Stimulated activated CD4-positive, alpha-beta T cell treated with anti-CD3 and anti-CD28 coated beads, Interleukin-1b, Interleukin-23, amount 100 ng/mL, for 24 hours (primary cell): ENCODE measurements around the gene LIMS2.

Source experiments
- DNase-seq, 4 experiments: peaks; one replicate each; pipeline ENCODE4 v3.0.0-alpha.2; 2020; ENCODE audit warnings: low read depth in 4 of 4, low spot score in 1 of 4

The LIMS2 gene

DNA sequence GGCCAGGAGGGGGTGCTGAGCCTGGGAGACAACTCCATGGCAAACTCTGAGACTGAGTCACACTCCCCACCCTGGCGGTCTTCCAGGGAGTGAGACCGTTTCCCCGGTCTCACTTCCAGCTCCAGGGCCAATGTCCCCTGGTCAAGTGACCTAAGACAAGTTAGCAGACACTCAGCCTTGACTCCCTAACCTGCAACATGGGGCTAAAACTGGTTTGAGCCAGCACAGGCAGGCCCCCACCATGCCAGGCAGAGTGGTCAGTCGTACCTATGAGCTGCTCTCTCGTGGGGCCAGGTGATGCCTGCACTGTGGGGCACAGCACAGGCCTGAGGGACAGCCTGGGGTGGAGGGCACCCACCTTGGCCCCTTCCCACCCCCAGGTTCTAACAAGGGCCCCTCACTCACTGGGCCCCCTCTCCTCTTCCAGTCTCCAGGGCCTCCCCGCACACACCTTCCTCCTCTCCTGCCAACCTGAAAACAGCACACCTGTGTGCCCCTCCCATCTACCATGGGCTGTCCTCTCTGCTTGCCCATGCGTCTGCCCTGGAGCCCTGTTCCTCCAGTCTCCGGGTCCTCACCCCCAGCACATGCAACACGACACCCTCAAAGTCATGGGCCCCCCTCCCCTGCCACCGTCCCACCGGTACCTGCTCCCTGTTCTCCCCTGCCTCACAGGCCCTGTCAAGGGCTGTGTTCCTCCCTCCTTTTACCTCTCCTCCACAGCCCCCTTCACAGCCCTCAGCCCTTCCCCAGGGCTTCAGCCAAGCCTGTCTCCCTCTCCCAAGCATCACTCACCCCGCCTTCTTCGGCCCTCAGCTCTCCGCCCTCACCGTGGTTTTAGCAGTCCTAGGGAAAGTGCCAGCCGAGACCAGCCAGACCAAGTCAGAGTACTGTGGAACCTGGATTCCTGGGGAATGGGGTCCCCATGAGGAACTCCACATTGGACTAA is 27.8 kb downstream of the LIMS2 start:
- no peak for DNase-seq

DNA sequence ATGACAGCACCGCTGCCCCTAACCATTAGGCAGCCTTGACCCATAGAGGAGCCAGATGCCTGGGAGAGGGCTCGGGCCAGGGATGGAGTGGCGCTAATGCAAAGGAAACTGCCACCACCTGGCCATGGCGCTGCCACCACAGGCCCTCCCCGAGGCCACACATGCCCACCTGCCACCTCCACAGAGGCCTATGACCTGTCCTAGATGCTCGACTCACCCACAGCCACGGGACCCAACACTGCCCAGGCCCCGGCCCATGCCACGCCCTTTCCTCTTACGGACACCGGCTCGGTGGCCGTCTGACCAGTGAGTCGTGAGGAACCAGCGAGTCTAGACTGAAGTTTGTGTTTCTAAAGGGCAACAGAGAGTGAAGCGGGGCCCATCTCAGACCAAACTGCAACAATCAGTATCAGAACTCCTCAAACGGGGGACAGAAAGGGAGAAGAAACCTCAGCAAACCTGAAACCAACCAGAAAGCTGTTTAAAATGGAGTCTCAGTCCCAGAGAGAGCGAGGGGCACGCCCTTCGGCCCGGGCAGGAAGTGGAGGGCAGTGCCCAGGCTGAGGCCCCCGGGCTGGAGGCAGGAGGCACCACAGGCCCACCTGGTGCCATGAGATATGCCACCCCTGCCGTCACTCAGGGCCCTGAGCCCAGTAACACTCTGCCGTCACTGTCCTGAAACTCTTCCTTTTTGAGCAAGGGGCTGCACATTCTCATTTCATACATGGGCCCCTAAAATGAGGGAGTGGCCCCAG is 28.7 kb downstream of the LIMS2 start:
- DNase-seq: no peak

DNA sequence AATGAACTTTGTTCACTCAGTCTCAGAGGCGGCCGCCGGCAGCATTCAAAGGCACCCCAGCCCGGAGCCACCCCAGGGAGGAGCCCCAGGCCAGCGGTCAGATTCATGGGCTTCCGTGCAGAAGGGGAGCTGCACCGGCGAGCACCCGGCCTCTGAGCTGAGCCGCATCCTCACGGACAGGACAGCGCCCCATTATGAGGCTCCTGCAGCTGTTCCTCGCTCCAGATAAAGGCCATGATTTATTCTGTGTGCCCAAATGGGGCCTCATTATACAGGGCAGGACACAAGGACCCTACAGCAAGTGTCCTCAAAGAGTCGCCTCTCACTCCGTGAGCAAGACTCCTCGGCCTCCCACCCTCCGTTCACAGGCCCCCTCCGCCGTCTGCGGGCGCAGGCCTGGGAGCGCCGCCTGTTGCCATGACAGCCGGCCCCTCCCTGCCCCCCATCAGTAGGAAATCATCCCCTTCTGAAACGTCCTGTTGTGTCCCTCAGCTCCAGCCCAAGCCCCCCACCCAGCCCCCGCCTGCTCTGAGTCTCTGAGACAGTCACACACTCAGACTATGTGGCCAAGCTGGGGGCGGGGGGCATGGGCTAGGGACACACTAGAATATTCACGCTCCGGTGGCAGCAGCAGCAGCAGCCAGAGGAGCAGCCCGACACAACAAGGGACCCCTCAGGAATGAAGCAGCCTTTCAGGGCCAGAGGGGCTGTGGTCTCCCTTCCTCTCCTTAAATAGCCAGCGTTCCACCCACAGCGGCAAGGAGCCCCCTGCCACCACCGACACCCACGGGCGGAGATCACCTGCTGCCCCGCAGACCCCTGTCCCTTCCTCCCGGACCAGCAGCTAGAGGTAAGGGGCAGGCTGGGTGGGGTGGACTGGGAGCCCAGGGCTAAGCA is 29.7 kb downstream of the LIMS2 start, which contains the start of gene GPR17:
Gene GPR17, plus strand, starts transcription at position 759 of the 897 bp plus-strand sequence. CDS start 4,583 bp downstream, outside the sequence.
- DNase-seq: no peak

DNA sequence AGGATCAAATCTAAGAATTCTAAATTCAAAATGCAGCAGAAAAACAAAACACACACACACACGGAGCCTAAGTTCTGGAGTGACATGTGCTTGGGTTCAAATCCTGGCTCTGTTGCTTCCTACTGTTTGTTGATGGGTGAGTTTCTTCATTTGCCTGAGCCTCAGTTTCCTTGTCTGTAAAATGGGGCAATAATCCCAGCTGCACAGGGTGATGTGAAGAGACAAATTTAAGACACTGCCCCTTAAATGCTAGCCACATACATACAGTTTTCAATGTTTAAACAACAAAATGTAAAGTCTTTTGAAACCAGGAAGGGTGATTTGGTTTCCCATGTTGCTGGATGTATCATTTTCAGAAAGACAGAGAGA is 30.3 kb downstream of the LIMS2 start:
- no peak for DNase-seq

DNA sequence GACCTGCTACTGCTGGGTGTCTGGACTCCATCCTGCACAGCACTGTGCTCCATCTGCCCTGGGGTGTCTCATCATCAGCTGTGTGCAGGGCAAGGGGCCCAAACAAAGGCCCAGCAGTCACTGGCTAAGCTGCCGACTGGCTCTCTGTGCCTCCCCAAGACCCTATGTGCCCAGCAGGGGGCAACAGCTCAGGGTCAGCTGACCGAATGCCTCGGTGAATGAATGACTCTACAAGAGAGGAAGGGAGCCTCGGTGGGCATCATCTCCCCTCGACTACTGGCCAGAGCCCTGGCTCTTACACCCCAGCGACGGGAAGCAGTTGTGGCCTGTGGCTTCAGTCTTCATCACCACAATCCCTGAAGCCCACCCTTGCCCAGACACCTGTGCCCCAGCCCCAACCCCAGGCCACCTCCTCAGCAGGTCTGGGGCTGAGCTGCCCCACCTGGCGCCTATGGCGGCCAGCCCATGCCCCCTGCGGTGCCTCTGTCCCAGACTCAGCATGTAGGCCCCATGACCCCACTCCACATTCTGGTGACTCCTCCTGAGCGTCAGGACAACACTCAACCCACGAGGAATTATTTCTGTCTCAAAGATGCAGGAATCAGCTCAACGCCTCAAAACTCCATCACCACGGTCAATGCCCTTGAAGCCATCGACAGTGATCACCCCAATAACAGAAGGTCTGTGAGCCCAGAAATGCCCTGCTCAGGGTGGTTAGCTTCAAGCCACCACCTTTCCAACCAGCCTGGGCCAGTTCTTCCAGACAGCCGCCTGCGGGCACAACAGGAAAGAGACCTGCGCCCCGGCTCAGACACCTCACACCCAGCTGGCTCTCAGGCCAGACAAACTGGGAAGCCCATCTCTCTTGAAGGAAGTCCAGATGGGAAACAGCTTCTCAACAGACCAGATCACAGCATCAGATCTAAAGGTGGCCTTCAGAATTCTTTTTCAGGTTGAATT is 31.0 kb downstream of the LIMS2 start:
- no peak for DNase-seq

DNA sequence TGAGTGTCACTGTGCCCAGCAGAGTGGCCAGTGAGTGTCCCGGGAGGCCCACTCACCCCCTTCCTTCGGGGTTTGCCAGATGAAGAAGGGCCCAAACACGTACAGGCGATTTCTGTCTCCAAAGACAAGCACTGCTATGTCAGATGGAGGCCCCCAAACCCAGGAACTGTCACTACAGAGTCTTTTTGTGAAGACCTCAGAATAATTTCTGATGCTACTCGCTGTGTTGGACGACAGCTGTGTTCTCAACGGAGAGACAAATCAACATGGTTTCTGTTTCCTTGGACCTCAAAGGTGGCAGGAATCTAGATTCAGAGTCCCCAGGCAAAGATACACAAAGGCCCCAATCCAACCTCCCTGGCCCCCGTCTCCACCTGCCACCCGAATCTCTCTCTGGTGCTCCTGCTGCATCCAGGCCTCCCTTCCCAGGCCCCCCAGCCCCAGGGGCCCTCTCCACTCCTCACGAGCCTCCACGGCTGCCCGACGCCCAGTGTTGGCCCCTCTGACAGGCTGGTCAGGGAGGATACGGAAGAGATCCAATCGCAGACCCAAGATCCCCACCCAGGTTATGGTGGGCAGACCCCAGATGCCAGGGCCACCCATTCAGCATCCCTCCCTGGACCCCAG is 31.8 kb downstream of the LIMS2 start:
- DNase-seq: no peak

DNA sequence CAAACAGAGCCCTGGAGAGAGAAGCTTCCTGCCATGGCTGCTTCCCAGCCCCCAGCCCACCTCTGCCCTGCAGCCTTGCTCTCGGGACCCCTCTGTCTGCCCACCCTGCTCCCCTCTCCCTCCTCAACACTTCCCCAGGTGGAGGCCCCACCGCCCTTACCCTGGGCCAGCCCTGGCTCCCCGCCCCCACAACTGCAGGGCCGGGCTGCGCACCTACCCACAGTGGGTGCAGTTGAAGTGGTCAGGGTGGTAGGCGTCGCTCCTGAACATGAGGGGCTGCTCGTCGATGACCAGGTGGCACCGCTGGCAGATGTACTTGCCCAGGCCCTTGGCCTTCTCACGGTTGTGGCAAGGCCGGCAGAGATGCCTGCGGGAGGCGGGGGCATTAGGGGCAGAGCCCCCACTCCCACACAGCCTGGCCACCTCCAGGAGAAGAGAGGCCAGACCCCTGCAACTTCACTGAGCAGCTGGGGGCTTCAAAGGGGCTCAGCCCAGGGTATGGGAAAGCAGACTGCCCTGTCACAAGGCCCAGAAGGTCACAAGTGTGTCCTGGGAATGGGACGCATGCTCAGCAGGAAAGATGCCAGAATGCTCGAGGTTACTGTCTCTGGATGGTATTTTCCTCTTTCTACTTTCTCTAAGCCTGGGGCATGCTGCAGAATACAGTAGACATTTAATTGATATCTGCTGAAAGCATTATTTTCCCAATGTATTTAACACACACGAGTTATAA is 32.5 kb downstream of the LIMS2 start:
- no peak for DNase-seq

DNA sequence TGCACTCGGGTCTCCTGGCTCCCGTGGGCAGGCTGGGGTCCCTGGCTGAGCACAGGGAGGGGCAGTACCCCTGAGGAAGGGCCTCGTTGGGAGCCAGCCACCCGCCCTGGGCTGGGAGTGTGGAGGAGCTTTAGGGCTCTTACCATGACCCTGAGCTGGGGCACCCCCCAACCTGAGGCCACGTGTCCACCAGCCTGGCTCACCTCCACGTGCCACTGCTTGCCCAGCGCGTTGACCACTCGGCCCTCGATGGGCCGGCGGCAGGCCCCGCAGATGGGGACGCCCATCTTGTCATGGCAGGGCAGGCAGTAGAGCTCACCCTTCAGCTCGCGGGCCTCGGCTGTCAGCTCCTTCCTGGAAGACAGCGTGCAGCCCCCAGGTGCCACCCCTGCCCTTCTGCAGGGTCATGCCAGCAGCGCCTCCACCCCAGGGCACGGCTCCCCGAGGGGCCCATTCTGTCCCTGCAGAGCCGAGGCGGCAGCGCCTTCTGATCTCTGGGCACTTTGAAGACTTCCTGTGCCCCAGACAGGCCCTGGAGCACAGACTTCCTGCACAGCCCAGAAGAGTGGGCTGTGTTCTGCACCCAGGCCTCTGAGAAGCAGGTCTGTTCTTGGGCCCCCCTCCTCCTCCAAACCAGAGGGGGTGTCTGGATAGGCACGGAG is 33.4 kb downstream of the LIMS2 start:
- no peak for DNase-seq

DNA sequence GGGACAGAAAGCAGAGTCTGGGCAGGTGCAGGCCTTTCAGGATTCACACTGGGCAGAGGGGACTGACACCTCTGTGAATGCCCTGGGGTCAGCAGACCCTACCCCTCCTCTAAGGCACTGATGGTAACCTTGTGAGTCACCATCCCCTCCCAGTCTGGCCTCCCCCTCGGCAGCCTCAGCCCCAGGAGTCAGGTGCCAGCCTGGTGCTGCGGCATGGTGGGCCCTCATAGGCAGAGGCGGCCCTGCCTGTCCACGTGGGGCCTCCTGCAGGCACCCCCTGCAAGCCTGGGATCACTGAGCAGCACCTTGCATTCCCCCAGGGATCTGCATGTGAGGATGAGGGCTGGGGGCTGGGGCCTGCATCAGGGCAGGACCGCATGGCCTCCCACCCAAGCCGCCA is 34.2 kb downstream of the LIMS2 start:
- DNase-seq: no peak

DNA sequence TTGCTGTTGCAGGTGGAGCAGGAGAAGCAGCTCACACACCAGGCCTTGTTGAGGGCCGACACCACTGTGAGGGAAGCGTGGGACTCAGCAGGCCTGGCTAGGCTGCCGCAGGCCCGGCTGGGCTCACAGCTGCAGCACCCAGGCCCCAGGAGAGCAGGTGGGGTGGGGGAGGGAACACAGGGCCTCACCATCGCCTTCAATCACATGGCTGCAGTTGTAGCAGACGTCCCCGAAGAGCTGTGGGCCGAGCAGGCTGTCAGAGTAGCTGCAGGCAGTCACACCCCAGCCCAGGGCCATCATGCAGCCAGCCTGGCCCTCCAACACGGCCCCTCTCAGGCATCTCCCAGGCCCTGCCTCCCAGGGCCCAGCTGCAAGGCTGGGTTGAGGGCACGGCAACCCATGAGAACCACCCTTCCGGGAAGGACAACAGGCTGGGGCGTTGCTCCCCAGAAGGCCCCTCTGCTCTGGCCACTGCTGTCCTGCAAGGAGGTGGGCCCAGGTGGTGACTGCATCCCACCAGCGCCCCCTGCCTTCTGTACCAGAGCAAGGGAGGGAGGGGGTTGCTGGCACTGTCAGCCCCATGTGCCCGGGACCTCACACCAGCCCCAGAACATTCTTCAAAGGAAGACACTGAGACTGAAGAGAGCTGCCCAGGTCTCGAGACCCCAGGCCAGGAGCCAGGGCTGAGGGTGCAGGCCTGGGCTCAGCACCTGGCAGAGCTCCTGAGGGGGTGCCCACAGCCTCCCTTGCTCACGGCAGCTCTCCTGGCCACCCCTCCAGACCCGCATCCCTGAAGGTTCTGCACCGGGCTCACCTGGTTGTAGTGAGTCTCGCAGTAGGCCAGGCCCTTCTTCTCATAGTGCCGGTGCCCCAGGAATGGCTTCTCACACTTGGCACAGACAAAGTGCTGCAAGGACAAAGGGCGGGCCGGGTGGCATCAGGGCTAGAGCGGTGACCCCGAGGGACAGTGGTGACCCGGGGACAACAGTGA is 35.0 kb downstream of the LIMS2 start:
- DNase-seq: no peak

DNA sequence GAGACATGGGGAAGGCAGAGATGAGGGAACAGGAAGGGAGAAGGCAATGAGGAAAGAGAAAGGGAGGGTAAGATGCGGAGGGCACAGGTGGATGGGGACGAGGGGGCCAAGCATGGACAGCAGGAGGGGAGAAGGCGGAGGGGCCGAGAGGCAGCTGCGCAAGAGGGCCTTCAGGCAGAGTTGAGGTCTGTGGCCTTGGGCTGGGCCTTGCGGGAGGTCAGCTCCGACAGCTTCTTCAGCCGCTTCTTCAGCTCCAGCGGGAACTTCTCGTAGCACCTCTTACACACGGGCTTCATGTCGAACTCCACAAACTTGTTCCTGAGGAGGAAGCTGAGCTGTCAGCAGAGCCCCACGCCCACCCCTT is 36.2 kb downstream of the LIMS2 start:
- no peak for DNase-seq

DNA sequence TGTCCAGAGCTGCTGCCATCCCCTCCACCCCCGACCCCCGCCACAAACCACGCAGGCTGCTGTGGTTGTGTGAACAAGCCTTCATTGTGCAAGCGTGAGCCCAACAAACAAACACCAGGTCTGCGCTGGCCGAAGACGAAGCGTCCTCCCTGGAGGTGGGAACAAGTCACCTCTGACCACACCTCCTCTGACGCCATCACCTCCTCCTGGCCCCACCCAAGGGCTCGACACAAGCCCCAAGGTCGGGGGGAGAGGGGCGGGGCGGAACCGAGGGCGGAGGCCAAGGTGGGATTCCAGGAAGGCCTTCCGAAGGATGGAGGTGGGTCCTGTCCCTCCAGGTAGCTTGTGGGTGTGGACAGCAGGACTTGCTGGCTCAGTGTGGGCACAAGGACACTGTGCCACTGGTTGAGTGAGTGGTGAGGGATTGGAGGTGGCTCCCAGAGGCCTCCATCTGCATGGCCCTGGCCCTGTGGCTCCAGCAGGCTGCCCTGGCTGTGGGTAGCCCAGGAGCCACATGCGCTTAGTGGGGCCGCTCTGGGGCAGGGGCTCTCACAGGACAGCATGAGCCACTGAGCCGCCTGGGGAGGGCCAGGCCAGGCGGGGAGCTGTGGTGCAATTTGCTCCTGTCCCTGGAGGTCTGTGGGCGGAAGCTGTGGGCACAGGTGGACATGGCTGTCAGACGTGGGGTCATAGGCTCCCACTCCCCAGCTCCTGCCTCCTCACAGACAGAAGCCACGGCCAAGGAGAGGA is 36.8 kb downstream of the LIMS2 start:
- no peak for DNase-seq

DNA sequence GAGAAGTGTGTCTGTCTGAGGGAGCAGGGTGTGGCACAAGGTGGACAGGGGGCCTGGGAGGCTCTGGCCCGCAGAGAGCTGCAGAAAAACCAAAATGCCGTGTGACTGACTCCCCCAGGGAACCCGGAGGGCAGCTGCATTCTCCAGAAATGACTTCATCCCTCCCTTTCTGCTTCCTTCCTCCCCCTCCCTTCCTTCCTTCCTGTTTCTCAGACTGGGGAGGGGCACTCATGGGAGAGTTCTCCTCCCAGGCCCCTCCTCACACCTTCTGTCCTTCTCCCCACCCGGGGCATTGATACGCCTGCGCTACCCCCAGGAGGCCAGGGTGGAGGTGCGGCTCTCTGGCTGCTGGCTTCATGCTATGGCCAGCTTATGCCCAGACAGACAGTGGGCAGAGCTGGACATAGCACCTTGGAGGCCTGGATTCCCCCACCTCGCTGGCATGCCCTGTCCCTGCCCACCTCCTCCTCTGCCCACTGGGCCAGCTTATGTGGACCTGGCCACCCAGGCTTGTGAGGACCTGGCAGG is 37.5 kb downstream of the LIMS2 start:
- DNase-seq: no peak

DNA sequence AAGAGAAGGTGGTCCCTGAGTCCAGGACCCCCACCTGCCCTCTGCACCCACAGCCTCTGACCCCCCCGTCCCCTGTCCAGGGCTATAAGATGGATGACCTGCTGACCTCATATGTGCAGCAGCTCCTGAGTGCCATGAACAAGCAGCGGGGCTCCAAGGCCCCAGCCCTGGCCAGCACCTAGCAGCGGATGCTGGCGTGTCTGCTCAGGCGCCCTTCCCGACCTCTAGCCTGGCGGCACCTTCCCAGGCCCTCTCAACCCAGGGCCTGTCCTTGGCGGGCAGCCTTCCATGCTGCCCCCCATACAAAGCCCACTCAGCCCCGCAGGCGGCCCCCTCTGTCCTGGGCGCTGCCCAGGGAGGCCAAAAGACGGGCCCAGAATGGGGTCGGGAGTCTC is 38.1 kb downstream of the LIMS2 start:
- DNase-seq: no peak

DNA sequence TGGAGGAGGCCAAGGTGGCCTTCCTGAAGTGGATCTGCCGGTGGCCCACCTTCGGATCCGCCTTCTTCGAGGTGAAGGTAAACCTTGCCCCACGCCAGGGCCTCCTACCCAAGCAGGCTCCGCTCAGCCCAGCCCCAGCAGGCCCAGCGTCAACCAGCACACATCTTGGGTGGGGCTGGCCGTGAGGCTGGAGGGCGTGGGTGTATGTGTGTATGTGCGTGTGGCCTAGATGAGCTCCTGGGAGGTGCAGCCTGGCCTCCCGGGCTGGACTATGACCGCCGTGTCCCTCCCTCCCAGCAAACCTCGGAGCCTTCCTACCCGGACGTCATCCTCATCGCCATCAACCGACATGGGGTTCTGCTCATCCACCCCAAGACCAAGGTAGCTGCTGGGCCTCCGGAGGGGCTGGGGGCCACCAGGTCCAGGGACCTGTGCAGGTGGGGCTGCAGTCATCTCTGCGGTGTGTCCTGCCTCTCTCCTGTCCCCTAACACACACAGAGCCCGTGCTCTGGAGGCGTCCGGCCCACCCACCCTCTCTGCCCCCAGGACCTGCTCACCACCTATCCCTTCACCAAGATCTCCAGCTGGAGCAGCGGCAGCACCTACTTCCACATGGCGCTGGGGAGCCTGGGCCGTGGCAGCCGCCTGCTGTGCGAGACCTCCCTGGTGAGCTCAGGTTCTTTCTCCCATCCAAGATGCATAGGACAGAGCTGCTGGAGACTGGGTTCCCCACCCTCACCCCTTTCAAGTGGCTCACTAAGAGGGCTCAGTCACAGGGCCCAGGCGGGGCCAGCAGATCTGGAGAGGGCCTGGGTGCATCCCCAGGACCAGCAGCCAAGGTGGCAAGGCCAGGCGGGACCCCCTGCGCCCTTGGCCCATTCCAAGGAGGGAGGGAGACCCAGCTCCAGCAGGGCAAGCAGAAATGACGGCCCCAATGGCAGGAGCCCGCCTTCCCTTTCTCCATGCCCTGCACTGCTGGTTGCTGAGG is 38.8 kb downstream of the LIMS2 start:
- no peak for DNase-seq
